Calu3 (cell line): ENCODE results near the gene MSL1. TPM values are rescaled to one million over a fixed set of nuclear protein-coding genes. Genes with fewer than 3 reads are reported as not detected.

Experiments used
- BruUV-seq: library from RNA; stranded (reverse); fragments of 400-500 nt; replicated peaks from 2 replicates; lab custom pipeline; 2021; lab: Mats Ljungman, UMichigan
- CTCF ChIA-PET: fragments of 300-600 bp; sonication (Branson Sonifier 250); formaldehyde crosslinking; loops from one replicate; lab custom pipeline; 2022; ENCODE audit warnings: antibody characterized with exemption; lab: Charles Lee
- DNase-seq: peaks from one replicate; pipeline ENCODE4 v3.0.0; 2022
- H3K27ac Mint-ChIP-seq: one replicate; pipeline ENCODE4 v1.8.0; 2022; ENCODE audit warnings: mixed read lengths; ENCODE audit not compliant: unreplicated experiment
- H3K27me3 Mint-ChIP-seq: one replicate; pipeline ENCODE4 v1.8.0; 2022; ENCODE audit warnings: mixed read lengths; ENCODE audit not compliant: unreplicated experiment
- H3K36me3 Mint-ChIP-seq: one replicate; pipeline ENCODE4 v1.8.0; 2022; ENCODE audit warnings: mild to moderate bottlenecking, moderate library complexity, mixed read lengths; ENCODE audit not compliant: insufficient read depth, unreplicated experiment
- H3K4me1 Mint-ChIP-seq: one replicate; pipeline ENCODE4 v1.8.0; 2022; ENCODE audit warnings: mild to moderate bottlenecking, low read depth, mixed read lengths; ENCODE audit not compliant: unreplicated experiment
- H3K4me3 Mint-ChIP-seq: one replicate; pipeline ENCODE4 v1.8.0; 2022; ENCODE audit warnings: mild to moderate bottlenecking, low read depth, moderate library complexity, mixed read lengths; ENCODE audit not compliant: unreplicated experiment
- H3K9me3 Mint-ChIP-seq: one replicate; pipeline ENCODE4 v1.8.0; 2022; ENCODE audit warnings: low read depth, mixed read lengths; ENCODE audit not compliant: unreplicated experiment
- CTCF ChIP-seq: fragments of 200-600 bp; IDR thresholded peaks from one replicate; pipeline ENCODE4 v1.8.0; 2022; ENCODE audit warnings: antibody characterized with exemption; ENCODE audit not compliant: unreplicated experiment
- intact Hi-C: fragments of 100-400 bp; cut with micrococcal nuclease; formaldehyde crosslinking; loops from one replicate; pipeline ENCODE4 v1.10.0; 2022; ENCODE audit not compliant: unreplicated experiment
- total RNA-seq: library from RNA; stranded (reverse); gene quantifications from 2 replicates; pipeline ENCODE4 v1.2.3, GENCODE V29; 2022

Gene MSL1
- total RNA-seq, 1 experiment from 2014 or later, result 505 TPM

GRCh38 chr17:40093005-40093579, 28.7 kb upstream of the MSL1 start:
- H3K9me3 Mint-ChIP-seq, result no peaks in the 10 kb centered on the region
- peaks cover 16% of the 10 kb centered on the region for H3K4me1 Mint-ChIP-seq
- no TSS peak for BruUV-seq

DNA sequence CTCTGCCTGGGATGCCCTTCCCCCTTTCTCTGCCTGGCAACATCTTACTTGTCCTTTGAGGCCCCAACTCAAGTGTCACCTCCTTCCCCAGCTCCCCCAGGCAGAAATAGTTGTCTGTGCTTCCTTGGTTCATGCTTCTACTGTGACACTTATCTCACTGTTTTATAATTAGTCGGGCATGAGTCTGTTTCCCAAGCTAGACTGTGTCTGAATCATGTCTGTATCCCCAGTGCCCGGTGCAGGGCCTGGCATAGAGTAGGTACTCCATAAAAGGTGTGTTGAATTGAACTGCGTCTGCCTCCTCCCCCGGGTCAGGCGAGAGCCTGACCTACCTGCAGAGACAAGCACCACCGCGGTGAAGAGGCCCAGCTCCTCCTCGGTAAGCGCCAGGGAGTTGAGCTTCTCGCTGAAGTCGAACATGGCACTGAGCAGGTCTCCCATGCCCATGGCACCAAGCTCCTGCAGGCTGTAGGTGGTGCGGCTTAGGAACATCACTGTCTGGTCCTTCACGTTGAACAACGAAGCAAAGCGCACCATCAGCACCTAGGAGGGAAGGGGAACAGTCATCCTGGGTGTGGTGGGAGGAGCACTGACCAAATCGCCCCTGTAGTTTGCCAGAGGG, 28.1 kb upstream of the MSL1 start:
- CTCF ChIA-PET, result interaction anchor here (0.5 to 16.6 kb wide), 10 partner anchors 9 to 1613 kb away, joined by 3 to 1006 read pairs (median 4); partner anchors contain the start of genes MED24, PSMD3 and THRA
- no peak for DNase-seq
- H3K27ac Mint-ChIP-seq, result no peak overlapping the region

More at GRCh38 chr17:40093005-40093579, 28.7 kb upstream of the MSL1 start:
- intact Hi-C loops, result no loop called here
- TF ChIP-seq CTCF, result no peak
- Mint-ChIP-seq H3K4me3 (no peak overlapping the region), H3K27ac (no peak overlapping the region), H3K27me3 (no peaks in the 10 kb centered on the region), H3K36me3 (peaks cover 56% of the 10 kb centered on the region)
- DNase-seq, result no peak
- CTCF ChIA-PET, result interaction anchor here (0.5 to 16.6 kb wide), 12 partner anchors 10 to 1614 kb away, joined by 3 to 1006 read pairs (median 4); partner anchors contain the start of genes MED24, PSMD3 and THRA

GRCh38 chr17:40094874-40095273, 26.9 kb upstream of the MSL1 start:
- DNase-seq, result no peak
- TF ChIP-seq CTCF, result no peak
- H3K9me3 Mint-ChIP-seq, result no peaks in the 10 kb centered on the region
- no TSS peak for BruUV-seq
- no peak overlapping the region for H3K27ac Mint-ChIP-seq
- intact Hi-C loops, result loop anchor here (5.0 kb wide), 2 partner anchors 388 to 478 kb away; no protein-coding TSS in a partner anchor
- H3K27me3 Mint-ChIP-seq, result no peaks in the 10 kb centered on the region
- CTCF ChIA-PET, result interaction anchor here (0.6 to 16.6 kb wide), 9 partner anchors 8 to 141 kb away, joined by 3 to 1006 read pairs (median 5); partner anchors contain the start of genes MED24, PSMD3 and THRA
- H3K4me3 Mint-ChIP-seq, result no peak overlapping the region
- H3K36me3 Mint-ChIP-seq, result peaks cover 73% of the 10 kb centered on the region
- H3K4me1 Mint-ChIP-seq, result peaks cover 32% of the 10 kb centered on the region

More for the DNA sequence above, 28.1 kb upstream of the MSL1 start:
- intact Hi-C loops, result no loop called here
- H3K36me3 Mint-ChIP-seq, result peaks cover 62% of the 10 kb centered on the region
- H3K4me3 Mint-ChIP-seq, result no peak overlapping the region
- peaks cover 22% of the 10 kb centered on the region for H3K4me1 Mint-ChIP-seq
- BruUV-seq, result no TSS peak
- TF ChIP-seq CTCF, result no peak
- H3K9me3 Mint-ChIP-seq, result no peaks in the 10 kb centered on the region
- H3K27me3 Mint-ChIP-seq, result no peaks in the 10 kb centered on the region

- no peaks in the 10 kb centered on the region for H3K9me3 Mint-ChIP-seq
- intact Hi-C loops, result loop anchor here (5.0 kb wide), 2 partner anchors 388 to 478 kb away; no protein-coding TSS in a partner anchor
- CTCF ChIA-PET, result interaction anchor here (0.6 to 16.6 kb wide), 8 partner anchors 8 to 1359 kb away, joined by 3 to 1006 read pairs (median 6); partner anchors contain the start of genes MED24 and THRA
Observed at GRCh38 chr17:40095351-40095943, 26.3 kb upstream of the MSL1 start.

More at GRCh38 chr17:40095351-40095943, 26.3 kb upstream of the MSL1 start:
- H3K4me3 Mint-ChIP-seq, result no peak overlapping the region
- peaks cover 38% of the 10 kb centered on the region for H3K4me1 Mint-ChIP-seq
- TF ChIP-seq CTCF, result no peak
- no TSS peak for BruUV-seq
- no peak overlapping the region for H3K27ac Mint-ChIP-seq
- no peaks in the 10 kb centered on the region for H3K27me3 Mint-ChIP-seq
- H3K36me3 Mint-ChIP-seq, result peaks cover 73% of the 10 kb centered on the region
- DNase-seq, result no peak
